HL-60 (cell line): ENCODE data around the gene LPCAT1.
"Not testable (repeated sequence)": the region's sequence is repeated elsewhere in the genome, so short reads cannot be mapped to it uniquely, and the experiment has no call there.

Source experiments
- DNase-seq, 2 experiments: peaks; one replicate each; pipeline ENCODE4 v3.0.0-alpha.2; 2010 to 2020; ENCODE audit warnings: low read depth in 1 of 2, low spot score in 1 of 2
- H3K27ac ChIP-seq: fragments of 250-450 bp; sonication (Bioruptor Pico); replicated peaks from 2 replicates; pipeline ENCODE4 v1.5.1; 2020; ENCODE audit warnings: mild to moderate bottlenecking, moderate library complexity
- H3K27me3 ChIP-seq: fragments of 250-450 bp; sonication (Bioruptor Pico); 2 replicates; pipeline ENCODE4 v1.5.1; 2021; ENCODE audit warnings: mild to moderate bottlenecking, moderate library complexity; ENCODE audit not compliant: insufficient read depth, poor library complexity, severe bottlenecking
- H3K4me3 ChIP-seq: replicated peaks from 2 replicates; pipeline ENCODE4 v1.5.1; 2011; ENCODE audit warnings: mild to moderate bottlenecking, control low read depth, low read length; ENCODE audit not compliant: insufficient read depth
- GABPA ChIP-seq: IDR thresholded peaks from 2 replicates; pipeline ENCODE4 v1.6.1; 2012; ENCODE audit warnings: low read depth
- POLR2AphosphoS5 ChIP-seq: IDR thresholded peaks from 2 replicates; pipeline ENCODE4 v1.6.1; 2012; ENCODE audit warnings: low read depth
- SPI1 ChIP-seq: IDR thresholded peaks from 2 replicates; pipeline ENCODE4 v1.6.1; 2012; ENCODE audit warnings: low read depth, mild to moderate bottlenecking, borderline replicate concordance
- TF ChIP-seq, protein P1 (sequence below): IDR thresholded peaks from one replicate; pipeline ENCODE4 v1.5.1; 2011; ENCODE audit warnings: low read length, control low read depth, inconsistent platforms; ENCODE audit not compliant: insufficient read depth
- TF ChIP-seq, protein P2 (sequence below): IDR thresholded peaks from 2 replicates; pipeline ENCODE4 v1.6.1; 2012; ENCODE audit warnings: low read depth; ENCODE audit not compliant: insufficient replicate concordance

LPCAT1 gene

GRCh38 chr5:1477341-1477740 is 46.4 kb downstream of the LPCAT1 start:
- peak; percentile 86 to 90 for DNase-seq
- peak overlapping the region; percentile 52 for H3K27ac ChIP-seq
- TF ChIP-seq GABPA, result no peak
- TF ChIP-seq, protein P1, sequence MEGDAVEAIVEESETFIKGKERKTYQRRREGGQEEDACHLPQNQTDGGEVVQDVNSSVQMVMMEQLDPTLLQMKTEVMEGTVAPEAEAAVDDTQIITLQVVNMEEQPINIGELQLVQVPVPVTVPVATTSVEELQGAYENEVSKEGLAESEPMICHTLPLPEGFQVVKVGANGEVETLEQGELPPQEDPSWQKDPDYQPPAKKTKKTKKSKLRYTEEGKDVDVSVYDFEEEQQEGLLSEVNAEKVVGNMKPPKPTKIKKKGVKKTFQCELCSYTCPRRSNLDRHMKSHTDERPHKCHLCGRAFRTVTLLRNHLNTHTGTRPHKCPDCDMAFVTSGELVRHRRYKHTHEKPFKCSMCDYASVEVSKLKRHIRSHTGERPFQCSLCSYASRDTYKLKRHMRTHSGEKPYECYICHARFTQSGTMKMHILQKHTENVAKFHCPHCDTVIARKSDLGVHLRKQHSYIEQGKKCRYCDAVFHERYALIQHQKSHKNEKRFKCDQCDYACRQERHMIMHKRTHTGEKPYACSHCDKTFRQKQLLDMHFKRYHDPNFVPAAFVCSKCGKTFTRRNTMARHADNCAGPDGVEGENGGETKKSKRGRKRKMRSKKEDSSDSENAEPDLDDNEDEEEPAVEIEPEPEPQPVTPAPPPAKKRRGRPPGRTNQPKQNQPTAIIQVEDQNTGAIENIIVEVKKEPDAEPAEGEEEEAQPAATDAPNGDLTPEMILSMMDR, result no peak
- peak; percentile 83 for TF ChIP-seq SPI1
- no peak for TF ChIP-seq POLR2AphosphoS5
- H3K4me3 ChIP-seq, result no peak overlapping the region
- H3K27me3 ChIP-seq, result no peaks in the 10 kb centered on the region

DNA sequence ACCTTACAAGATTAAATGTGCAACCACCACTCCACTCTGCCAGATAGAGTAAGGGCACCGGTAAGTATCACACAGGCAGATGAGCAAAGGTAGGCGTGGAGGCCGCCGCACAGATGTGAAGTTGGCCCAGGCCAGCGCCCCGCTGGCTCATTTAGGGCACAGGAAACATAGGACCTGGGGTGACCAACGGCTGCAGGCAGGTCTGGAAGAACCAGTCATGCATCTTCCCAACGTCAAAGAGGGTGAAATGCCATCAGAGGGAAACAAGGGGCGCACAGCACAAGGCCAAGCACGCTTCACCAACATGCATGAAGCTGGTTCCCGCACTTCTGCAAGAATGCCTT is 46.8 kb downstream of the LPCAT1 start:
- Histone ChIP-seq H3K27me3 (no peaks in the 10 kb centered on the region), H3K27ac (peak overlapping the region; percentile 52), H3K4me3 (no peak overlapping the region)
- TF ChIP-seq, protein P1, result no peak
- TF ChIP-seq SPI1, result no peak
- TF ChIP-seq, protein P2, sequence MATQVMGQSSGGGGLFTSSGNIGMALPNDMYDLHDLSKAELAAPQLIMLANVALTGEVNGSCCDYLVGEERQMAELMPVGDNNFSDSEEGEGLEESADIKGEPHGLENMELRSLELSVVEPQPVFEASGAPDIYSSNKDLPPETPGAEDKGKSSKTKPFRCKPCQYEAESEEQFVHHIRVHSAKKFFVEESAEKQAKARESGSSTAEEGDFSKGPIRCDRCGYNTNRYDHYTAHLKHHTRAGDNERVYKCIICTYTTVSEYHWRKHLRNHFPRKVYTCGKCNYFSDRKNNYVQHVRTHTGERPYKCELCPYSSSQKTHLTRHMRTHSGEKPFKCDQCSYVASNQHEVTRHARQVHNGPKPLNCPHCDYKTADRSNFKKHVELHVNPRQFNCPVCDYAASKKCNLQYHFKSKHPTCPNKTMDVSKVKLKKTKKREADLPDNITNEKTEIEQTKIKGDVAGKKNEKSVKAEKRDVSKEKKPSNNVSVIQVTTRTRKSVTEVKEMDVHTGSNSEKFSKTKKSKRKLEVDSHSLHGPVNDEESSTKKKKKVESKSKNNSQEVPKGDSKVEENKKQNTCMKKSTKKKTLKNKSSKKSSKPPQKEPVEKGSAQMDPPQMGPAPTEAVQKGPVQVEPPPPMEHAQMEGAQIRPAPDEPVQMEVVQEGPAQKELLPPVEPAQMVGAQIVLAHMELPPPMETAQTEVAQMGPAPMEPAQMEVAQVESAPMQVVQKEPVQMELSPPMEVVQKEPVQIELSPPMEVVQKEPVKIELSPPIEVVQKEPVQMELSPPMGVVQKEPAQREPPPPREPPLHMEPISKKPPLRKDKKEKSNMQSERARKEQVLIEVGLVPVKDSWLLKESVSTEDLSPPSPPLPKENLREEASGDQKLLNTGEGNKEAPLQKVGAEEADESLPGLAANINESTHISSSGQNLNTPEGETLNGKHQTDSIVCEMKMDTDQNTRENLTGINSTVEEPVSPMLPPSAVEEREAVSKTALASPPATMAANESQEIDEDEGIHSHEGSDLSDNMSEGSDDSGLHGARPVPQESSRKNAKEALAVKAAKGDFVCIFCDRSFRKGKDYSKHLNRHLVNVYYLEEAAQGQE, result no peak
- no peak for TF ChIP-seq GABPA
- no peak for TF ChIP-seq POLR2AphosphoS5
- no peak for DNase-seq

DNA sequence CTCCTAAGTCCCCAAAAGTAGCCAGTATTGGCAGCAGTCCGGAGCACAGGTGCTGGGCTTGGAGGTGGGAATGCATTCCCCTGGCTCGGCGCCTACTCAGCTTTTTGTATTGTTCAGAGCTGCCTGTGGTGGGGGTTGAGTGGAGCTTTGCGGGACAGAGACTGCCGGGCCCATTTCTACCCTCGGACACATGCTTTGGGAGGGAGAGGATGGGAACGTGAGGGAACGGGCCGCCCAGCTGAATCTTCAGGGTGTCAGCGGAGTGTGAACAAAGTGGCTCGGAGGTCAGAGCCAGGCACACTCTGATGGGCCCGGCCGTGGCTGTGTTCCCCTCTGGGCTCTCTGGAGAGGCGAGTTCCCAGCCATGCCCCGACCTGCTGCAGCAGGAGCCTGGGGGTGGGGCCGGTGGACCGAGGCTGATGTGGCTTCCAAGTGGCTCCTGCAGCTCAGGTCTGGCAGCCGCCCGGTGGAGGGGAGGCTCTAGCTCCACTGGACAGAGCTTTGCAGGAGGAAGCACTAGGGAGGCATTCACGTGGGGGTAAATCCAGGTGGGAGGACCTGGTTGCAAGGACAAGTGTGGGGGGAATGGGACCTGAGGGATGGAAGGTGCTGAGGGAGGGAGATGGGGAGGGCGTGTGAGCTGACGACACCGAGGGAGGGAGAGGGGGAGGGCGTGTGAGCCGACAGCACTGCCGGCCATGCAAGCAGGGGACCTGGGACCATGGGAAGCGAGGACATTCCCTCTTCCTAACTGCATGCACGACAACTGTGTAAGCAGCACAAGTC is 47.4 kb downstream of the LPCAT1 start:
- TF ChIP-seq GABPA, result no peak
- no peak for TF ChIP-seq SPI1
- TF ChIP-seq, protein P1, result no peak
- TF ChIP-seq, protein P2, result no peak
- no peak for TF ChIP-seq POLR2AphosphoS5
- DNase-seq, result no peak
- Histone ChIP-seq H3K4me3 (no peak overlapping the region), H3K27ac (peak overlapping the region; percentile 52), H3K27me3 (no peaks in the 10 kb centered on the region)

- H3K27me3 ChIP-seq, DNase-seq, H3K27ac ChIP-seq, H3K4me3 ChIP-seq: not testable (repeated sequence)
Observed at GRCh38 chr5:1475544-1475900, 48.2 kb downstream of the LPCAT1 start.
